Adipose tissue (tissue), 3 donors: ENCODE measurements around the gene LRIT2. TPM values are rescaled to one million over a fixed set of nuclear protein-coding genes. Genes with fewer than 3 reads are reported as not detected.

ENCODE experiments used
- H3K27ac ChIP-seq: one replicate; pipeline ENCODE4 v1.5.1; 2013; ENCODE audit warnings: low read depth, low read length
- WGBS, 3 donors: extraction: QIAGEN DNeasy Blood & Tissue Kit; methylation state at CpG; one replicate each; pipeline ENCODE4 v1.1.7; 2013; 5-methylcytosine and 5-hydroxymethylcytosine counted together
- polyA plus RNA-seq, 3 donors: library from polyadenylated mRNA; stranded (reverse); fragments of 200-250 nt; gene quantifications; one replicate each; pipeline ENCODE4 v1.2.3, GENCODE V29; 2013
- donor health status: healthy with polysubstance abuse.
- donor health status: Bipolar disorder and iron deficiency.
- donor health status: healthy.

Gene LRIT2, protein sequence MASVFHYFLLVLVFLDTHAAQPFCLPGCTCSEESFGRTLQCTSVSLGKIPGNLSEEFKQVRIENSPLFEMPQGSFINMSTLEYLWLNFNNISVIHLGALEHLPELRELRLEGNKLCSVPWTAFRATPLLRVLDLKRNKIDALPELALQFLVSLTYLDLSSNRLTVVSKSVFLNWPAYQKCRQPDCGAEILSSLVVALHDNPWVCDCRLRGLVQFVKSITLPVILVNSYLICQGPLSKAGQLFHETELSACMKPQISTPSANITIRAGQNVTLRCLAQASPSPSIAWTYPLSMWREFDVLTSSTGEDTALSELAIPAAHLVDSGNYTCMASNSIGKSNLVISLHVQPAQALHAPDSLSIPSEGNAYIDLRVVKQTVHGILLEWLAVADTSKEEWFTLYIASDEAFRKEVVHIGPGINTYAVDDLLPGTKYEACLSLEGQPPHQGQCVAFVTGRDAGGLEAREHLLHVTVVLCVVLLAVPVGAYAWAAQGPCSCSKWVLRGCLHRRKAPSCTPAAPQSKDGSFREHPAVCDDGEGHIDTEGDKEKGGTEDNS
- not detected for polyA plus RNA-seq

DNA sequence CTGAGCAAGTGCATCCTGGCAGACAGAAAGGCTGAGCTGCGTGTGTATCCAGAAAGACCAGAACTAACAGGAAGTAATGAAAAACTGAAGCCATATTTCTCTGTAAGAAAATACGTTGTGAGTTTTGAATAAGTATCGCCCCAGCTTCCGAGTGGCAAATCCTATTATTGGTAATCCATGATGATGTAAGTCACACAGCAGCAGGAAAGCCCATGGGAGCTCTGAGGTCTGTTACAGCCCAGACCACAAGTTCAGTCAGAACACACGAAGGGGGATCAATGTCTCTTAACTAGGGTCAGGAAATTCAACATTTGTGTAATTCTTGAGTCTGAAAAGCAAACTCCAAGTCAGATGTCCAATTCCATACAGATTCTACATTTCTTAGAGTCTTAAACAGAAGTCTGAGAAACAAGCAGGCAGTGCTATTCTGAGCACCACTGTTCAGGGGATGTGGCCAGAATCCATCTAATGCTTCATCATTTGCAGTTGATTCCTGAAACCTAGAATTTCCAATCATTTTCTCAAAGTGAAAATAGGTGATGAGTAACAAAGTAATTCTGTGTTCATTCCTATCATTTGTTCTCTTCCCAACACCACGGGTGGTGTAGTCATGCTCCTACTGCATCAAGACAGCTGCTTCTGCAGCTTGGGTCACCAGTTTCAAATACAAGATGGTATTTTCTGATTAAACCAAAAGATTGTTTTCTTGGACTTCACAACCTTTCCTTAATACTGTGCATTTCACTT lies at the start of gene LRIT2:
Gene LRIT2, minus strand, starts transcription at position 118 of the 747 bp plus-strand sequence. Its CDS starts 24 bp downstream, at position 94.
- no peak within 1 kb of the TSS for H3K27ac ChIP-seq
- WGBS, 3 donors, result 53 to 68% (median 66%) methylated on average over 6 of the region's 6 CpGs

DNA sequence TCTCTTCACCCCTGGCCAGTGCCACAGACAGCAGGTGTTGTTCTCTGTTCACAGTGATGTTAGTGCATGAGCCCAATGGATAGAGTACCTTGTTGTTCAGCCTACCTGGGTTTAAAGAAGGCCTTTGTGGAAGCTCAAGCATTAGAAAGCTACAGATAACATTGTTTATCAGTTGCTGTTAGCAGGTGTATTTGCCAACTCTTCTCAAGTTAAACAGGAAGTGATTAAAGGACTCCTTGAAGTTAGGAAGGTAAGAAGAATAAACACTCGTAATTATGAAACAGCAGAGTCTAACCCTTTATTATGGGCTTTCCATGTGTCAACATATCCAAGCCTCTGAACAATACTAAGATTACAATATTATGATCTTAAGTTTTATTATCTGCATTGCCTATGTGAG lies 45.4 kb upstream of the LRIT2 start:
- 9 to 58% (median 45%) methylated on average over 1 of the region's 1 CpG for WGBS, 3 donors
- H3K27ac ChIP-seq, result no peak overlapping the region

DNA sequence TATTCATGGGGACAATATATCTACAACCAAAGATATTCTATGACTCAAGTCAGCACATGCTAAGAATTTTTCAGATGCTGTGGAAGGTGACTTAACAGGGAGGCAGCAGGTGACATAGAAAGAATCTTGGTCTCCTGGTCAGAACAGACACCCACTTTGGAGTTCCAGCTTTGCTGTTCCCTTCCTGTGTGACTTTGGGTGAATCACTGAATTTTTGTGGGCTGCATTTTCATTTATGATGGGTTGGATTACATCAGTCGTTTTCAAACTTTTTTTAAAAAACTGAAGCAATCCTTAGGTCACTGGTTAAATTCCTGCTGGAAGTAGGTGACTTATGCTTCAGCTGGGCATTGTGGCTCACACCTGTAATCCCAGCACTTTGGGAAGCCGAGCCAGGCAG lies 44.4 kb upstream of the LRIT2 start:
- no peak overlapping the region for H3K27ac ChIP-seq
- 62 to 77% (median 76%) methylated on average over 2 of the region's 2 CpGs for WGBS, 3 donors

DNA sequence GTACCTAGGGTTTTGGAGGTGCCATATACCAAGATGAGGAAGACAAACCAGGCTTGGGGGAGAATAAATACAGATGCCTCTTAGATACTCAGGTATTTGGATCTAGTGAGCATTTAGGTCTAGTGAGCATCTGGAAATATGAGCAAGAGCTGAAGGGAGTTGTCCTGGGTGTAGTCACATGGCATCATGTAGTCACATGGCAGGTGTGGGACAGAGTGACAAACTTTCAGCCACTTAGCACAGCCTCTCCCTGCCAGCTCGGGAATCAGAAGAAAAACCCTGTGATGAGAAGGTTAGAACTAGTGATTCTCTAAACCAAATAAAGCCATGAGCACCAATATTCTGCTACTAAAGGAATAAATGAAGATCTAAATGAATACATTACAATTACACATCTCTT lies 43.8 kb upstream of the LRIT2 start:
- no peak overlapping the region for H3K27ac ChIP-seq
- WGBS, 3 donors, result 72 to 77% (median 74%) methylated on average over 1 of the region's 1 CpG

DNA sequence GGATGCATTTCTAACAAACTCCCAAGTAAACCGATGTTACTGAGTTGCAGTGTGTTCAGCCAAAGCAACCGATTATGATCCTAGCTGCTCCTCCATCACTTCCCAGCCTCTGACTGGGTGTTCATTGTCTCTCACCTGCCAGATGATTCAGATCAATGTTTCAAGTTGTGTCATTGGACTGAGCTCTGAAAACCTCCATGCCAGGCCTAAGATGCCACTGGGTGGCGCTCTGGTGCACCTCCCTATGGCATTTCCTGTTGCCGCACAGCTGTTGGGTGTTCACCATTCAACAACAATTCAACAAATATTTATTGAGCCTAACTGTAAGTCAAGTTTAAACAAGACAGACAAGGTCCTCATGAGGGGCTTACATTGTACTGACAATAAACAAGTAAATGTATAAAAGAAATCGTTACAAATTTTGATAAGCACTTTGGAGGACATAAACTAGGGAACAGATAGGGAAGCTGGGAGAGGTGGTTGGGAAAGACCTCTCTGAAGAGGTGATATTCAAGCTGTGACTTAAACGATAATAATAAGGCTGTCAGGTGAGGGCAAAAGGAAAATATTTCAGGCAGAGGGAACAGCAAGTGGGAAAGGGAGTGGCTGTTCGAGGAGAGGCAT lies 42.3 kb upstream of the LRIT2 start:
- WGBS, 3 donors, result 38 to 49% (median 48%) methylated on average over 7 of the region's 7 CpGs
- H3K27ac ChIP-seq, result no peak overlapping the region

DNA sequence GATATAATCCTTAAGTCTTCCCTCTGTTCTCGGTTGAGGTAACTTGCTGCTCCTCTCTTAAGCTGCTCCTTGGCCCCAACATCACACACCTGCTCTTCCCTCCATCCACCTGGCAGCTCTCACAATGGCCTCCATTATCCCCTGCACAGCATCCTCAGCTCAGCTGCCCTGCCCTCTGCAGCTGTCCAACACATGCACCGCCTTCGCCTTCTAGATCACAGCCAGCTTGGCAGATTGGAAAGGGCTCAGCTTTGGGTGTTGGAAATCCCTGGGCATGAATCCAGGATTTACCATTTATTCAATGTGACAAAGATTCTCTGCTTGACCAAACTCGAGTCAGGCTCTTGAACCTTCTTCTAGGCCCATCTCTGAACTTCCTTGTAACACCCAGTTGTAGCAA lies 40.1 kb upstream of the LRIT2 start:
- WGBS, 3 donors, result 70 to 88% (median 77%) methylated on average over 4 of the region's 4 CpGs
- no peak overlapping the region for H3K27ac ChIP-seq

DNA sequence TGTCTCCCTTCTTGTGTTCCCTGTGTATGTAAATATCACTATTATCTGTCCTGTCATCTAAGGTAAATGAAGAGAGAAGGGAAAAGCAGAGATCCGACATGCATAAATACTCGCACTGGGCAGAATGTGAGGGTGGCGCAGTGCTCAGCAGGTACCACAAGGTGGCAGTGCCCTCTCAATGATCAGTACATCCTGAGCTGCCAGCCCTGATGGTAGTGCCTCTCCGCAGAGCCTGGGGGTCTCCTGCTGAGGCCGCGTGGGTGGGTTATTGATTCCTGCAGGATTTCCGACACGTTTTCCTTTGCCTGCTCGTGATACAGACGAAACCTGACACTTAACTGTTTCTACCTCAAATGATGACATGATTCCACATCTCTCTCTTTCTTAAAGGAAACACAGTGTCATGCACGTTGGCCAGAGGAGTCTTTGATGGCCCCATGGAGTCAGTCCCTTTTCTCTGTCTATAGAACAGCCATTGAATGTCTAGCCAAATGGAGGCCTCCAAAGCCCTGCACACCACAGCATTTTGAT lies 39.3 kb upstream of the LRIT2 start:
- H3K27ac ChIP-seq, result no peak overlapping the region
- WGBS, 3 donors, result 2 to 3% (median 2%) methylated on average over 11 of the region's 11 CpGs

DNA sequence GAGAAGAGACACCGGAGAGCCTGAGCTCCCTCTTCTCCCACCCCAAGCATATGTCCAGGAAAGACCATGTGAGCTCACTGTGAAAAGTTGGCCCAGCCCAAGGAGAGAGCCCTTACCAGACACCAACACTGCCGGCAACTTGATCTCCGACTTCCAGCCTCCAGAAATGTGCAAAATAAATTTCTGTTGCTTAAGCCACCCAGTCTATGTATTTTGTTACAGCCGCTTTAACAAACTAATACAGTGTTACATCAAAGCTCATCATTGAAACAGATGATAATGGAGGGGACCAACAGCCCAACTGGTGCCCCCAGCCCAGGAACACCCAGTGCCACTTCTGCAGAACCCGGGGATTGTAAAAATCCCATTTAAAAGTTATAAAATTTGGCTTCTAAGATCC lies 38.4 kb upstream of the LRIT2 start:
- 76 to 80% (median 80%) methylated on average over 5 of the region's 5 CpGs for WGBS, 3 donors
- no peak overlapping the region for H3K27ac ChIP-seq

DNA sequence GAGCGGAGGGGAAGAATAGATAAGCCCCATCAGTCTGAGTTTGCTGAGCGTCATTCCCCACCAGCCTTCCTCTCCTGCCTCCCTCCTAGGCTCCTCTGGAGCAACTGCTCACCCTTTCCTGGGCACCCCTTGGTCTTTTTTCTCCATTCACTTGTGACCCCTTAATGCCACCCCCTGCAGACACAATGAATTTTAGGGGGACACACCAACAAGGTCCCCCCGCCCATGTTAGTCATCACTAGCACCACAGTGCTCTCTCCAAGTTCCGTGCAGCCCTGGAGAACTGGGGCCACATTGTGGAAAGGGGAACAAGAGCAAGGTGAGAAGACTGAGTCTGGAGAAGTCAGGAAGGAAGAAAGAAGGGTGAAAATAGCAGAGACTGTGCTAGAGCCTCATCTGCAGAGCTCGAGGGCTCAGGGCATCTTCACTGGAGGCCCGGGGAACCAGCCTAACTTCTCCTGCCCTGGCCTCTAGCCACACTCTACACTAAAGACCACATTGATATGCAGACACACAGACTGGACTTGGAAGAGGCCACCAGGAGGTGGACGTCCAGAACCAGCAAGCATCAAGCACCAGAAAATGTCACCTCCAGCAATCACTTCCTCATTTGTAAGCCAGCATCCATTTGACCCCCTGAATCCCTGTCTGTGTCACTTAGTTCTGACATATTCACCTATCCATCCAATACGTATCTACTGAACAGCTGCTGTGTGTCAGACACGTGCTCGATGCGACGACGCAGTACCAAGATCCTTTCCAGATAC lies 37.0 kb upstream of the LRIT2 start:
- 69 to 74% (median 73%) methylated on average over 13 of the region's 13 CpGs for WGBS, 3 donors
- no peak overlapping the region for H3K27ac ChIP-seq

DNA sequence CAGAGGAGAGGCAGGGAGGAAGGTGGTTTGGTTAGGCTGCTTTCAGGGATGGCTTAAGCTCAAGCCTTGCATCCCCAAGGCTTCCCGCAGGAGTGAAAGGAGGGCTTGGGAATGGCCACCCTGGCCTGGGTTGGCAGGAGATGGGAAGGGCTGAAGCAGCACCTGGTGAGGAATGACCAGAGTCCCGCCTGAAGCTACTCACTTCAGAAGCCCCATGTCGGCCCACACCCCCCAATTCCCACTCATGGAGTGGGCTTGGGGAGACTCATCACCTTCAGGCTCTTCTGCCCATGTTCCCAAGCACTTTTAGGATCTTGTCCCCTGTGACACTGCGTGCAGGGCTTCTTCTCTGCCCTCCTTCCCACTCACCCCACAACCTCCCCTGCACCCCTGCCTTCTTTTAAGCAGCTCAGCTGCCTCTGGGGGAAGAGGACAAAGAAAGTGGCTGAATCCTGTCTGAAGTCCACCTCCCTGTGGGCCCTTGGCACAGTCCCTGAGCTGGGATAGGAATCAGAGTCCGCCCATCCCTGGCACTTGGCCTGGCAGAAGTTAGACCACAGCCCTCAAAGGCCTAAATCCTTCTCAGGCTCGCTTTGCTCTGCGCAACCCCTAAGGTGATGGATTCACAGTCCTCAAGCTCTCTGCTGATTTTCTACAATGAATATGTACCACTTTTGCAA lies 36.0 kb upstream of the LRIT2 start:
- no peak overlapping the region for H3K27ac ChIP-seq
- WGBS, 3 donors, result 78 to 88% (median 82%) methylated on average over 7 of the region's 7 CpGs

DNA sequence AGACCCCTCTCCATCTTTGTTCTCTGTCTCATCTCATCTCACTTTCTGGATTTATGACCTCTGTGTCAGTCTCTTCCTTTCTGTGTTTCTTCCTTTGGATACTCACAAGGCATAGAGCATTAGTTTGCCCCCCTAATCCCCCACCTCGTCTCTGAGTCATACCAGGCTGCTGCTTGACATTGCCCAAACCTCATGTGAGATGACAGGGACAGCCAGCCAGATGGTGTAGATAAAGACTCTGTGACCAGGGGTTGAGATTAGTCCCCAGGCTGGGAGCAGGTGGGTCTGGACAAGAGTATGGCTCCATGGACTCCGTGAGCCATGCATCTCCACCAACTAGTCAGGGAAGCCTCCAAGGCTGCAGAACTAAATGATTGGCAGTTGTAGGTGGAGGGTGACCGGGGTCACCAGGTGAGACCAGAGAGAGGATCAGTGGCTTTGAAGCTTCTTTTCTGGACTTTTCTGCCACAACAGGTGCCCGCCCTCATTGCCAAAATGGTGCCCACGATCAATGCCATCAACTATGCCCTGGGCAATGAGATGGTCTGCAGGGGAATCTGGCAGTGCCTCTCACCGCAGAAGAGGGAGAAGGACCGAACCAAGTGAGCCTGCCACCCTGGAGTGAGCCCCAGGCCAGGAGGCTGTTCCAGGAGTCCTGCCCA lies 32.8 kb upstream of the LRIT2 start:
- 80 to 87% (median 83%) methylated on average over 6 to 7 of the region's 7 CpGs for WGBS, 3 donors
- no peak overlapping the region for H3K27ac ChIP-seq

DNA sequence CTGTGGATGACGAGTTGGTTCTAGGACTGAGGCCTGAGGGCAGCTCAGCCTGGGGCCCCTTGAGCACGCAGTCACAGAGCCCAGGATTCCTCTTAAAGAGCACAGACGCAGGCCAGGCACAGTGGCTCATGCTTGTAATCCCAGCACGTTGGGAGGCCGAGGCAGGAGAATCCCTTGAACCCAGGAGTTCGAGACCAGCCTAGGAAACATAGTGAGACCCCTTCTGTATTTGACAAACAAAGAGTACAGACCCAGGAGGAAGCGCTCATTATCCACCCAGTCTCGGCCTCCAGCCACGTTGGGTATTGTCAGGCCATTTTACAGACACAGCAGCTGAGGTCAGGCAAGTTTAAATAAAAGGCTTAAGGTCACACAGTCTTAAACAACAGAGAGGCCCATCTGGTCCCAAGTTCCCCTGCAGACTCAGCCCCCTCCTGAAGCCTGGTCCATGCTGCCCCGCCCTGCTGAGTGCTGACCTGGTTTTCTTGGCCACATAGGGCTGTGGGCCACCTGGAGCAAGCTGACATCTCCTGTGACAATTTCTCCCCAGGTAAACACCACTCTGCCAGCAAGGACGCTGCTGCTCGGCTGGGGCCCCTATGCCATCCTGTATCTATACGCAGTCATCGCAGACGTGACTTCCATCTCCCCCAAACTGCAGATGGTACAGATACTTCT lies 32.1 kb upstream of the LRIT2 start:
- H3K27ac ChIP-seq, result no peak overlapping the region
- 71 to 79% (median 75%) methylated on average over 15 of the region's 15 CpGs for WGBS, 3 donors

DNA sequence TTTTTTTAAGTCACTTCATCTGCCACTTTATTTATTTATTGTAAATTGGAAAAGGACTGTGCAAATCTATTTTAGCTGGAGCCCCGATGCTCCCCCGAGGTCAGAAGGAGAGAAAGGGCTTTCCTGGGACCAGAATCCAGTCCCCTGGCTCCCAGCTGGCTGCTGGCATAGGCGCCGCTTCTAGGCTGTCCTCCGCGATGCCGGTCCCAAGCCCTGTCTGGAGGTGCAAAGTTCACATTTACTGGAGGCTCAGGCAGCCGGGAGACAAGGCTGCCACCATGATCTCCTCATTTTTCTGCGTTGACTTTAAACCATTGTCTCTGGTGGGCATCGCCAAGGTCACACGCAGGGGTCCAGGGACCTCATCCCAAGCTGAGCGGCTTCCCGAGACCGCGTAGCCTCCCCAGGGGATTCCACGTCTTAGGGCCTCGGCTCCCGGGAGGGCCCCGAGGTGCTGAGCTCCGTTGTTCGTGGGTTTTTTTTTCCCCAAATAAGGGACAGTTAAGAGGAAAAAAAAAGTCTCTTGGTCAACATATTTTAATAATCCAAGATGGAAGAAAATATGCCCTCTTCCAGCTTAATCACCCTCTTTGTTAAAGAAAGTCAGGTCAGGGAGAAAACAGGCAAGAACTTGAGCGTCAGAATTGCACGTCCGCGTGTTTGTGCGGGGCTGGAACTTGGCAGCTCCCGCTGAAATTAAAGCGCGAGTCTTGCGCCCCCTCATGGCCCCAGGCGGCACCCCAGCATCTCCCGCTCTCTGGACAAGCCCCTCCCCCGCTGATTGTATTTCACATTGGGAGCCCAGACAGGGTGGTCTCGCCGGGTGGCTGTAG lies 31.4 kb upstream of the LRIT2 start:
- 35 to 38% (median 36%) methylated on average over 35 of the region's 35 CpGs for WGBS, 3 donors
- no peak overlapping the region for H3K27ac ChIP-seq

DNA sequence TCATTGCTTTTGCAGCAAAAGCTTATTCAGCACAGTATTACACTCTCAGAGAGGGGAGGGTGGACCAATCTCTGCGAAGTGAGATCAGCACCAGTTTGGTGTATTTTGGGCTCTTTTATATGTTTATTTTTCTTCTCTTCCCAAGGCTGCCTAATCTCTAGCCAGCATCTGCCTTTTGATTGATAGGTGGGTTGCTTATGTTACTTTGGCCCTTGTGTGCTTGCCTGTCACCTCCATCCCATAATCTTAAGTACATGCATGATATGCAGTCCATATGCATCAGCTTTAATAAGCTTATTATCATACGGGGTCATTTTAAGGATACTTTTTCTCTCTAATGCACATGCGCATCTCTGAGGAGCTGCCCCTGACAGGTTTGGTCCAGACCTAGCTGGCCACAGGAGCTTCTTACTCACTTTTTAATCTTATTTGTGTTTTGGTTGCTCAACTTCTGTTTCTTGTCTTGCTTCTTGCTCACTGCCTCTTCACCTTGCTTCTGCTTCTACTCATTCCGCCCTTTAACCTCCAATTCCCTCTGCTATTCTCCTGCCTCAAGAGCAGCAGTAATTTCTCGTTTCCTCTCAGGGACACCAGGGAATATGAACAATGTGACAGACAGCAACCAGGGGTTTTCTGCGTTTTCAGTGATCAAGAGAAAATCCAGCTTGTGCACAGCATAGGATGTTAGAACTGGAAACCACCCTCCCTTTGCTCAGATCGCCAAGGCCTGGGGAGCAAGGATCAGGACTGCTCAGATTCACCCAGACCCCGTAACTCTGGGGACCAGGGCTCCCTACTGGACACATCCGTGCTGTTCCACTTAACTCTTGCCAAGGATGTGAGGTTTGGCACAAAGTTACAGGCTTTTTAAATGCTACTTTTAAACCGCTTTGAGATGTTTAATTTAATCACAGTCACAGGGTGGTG lies 29.5 kb upstream of the LRIT2 start:
- WGBS, 3 donors, result 49 to 56% (median 54%) methylated on average over 10 of the region's 10 CpGs
- no peak overlapping the region for H3K27ac ChIP-seq

DNA sequence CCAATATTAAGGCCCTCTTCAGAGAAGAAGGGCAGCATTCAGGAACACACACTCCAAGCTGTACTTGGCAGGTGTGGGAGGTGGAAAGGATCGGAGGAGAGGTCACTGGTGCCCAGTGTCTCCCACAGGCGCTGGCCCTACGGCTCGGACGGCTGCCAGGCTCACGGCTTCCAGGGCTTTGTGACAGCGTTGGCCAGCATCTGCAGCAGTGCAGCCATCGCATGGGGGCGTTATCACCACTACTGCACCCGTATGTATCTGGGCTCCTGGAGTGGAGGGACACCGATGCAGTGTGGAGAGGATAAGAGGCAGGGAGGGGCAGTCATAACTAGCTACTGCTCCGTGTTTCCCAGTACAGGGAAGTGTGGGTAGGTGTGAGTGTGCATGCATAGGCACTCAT lies 23.4 kb upstream of the LRIT2 start:
- WGBS, 3 donors, result 74 to 82% (median 82%) methylated on average over 12 of the region's 12 CpGs
- no peak overlapping the region for H3K27ac ChIP-seq
